Esophagus squamous epithelium (tissue), 5 donors: ENCODE measurements around the gene TMEM9B. TPM values are rescaled to one million over a fixed set of nuclear protein-coding genes. Genes with fewer than 3 reads are reported as not detected.

Experiments
- DNase-seq: peaks from one replicate; lab custom pipeline; 2025; lab: John Stamatoyannopoulos, UW
- H3K27ac ChIP-seq, 4 donors: fragments of 200-600 bp; sonication (generic); one replicate each; pipeline ENCODE4 v1.5.1; 2016 to 2019; ENCODE audit warnings: mild to moderate bottlenecking in 1 of 4
- H3K27me3 ChIP-seq, 4 donors: fragments of 200-600 bp; sonication (generic); 1 replicate in 3 of 4; 2 replicates in 1 of 4; pipeline versions ENCODE4 v1.5.1 to v1.6.0; 2017 to 2021; ENCODE audit warnings: antibody characterized with exemption in 1 of 4
- H3K36me3 ChIP-seq, 3 donors: fragments of 200-600 bp; sonication (generic); one replicate each; pipeline ENCODE4 v1.5.1; 2016 to 2019
- H3K4me1 ChIP-seq, 3 donors: fragments of 200-600 bp; sonication (generic); one replicate each; pipeline ENCODE4 v1.5.1; 2017 to 2019
- H3K4me3 ChIP-seq, 4 donors: fragments of 200-600 bp; sonication (generic); 1 replicate in 3 of 4; 2 replicates in 1 of 4; pipeline ENCODE4 v1.5.1; 2016 to 2019; ENCODE audit warnings: mild to moderate bottlenecking in 2 of 4, moderate library complexity in 1 of 4
- H3K9me3 ChIP-seq, 3 donors: fragments of 200-600 bp; sonication (generic); one replicate each; pipeline ENCODE4 v1.5.1; 2016 to 2019
- CTCF ChIP-seq, 6 experiments: fragments of 450-650 bp in 4 of 6; fragments of 200-600 bp in 2 of 6; sonication (generic) in 2 of 6; IDR thresholded peaks; one replicate each; pipeline ENCODE4 v1.5.1; 2016 to 2019; ENCODE audit warnings: antibody characterized with exemption in 6 of 6, mild to moderate bottlenecking in 4 of 6, moderate library complexity in 4 of 6
- POLR2A ChIP-seq, 4 donors: fragments of 450-650 bp; IDR thresholded peaks; one replicate each; pipeline ENCODE4 v1.6.1; 2017; ENCODE audit warnings: antibody characterized with exemption in 4 of 4, mild to moderate bottlenecking in 4 of 4, moderate library complexity in 3 of 4
- WGBS, 2 donors: methylation state at CpG; one replicate each; pipeline ENCODE4 v1.1.5; 2018; 5-methylcytosine and 5-hydroxymethylcytosine counted together
- intact Hi-C: fragments of 100-400 bp; cut with DNase I; formaldehyde crosslinking; loops from one replicate; pipeline ENCODE4 v1.15.0; 2022
- total RNA-seq, 4 donors: library from RNA; depleted of rRNA; stranded (reverse); fragments of >200 nt; gene quantifications; one replicate each; pipeline ENCODE4 v1.1.0, GENCODE V29; 2016
- donor health status: DM: yes; HTN: yes; CAD: no.

TMEM9B gene
- total RNA-seq, 4 donors from 2014 or later, result 41.7 to 73.2 (median 57.6) TPM

GRCh38 chr11:8922691-8923090, 41.6 kb downstream of the TMEM9B start:
- H3K4me1 ChIP-seq, result peaks cover 0 to 14% (median 0%) of the 10 kb centered on the region in 3 donors
- no peak overlapping the region for H3K27ac ChIP-seq
- no peaks in the 10 kb centered on the region for H3K27me3 ChIP-seq
- intact Hi-C loops, result no loop called here
- DNase-seq, result no peak
- no peak overlapping the region for H3K4me3 ChIP-seq
- TF ChIP-seq CTCF (IDR thresholded peaks at IDR 0.05) (no peak), POLR2A (IDR thresholded peaks at IDR 0.05) (no peak)
- 91 to 93% methylated on average over 5 of the region's 5 CpGs for WGBS, 2 donors
- H3K36me3 ChIP-seq, result peaks cover 0 to 75% (median 24%) of the 10 kb centered on the region in 3 donors
- no peaks in the 10 kb centered on the region for H3K9me3 ChIP-seq

DNA sequence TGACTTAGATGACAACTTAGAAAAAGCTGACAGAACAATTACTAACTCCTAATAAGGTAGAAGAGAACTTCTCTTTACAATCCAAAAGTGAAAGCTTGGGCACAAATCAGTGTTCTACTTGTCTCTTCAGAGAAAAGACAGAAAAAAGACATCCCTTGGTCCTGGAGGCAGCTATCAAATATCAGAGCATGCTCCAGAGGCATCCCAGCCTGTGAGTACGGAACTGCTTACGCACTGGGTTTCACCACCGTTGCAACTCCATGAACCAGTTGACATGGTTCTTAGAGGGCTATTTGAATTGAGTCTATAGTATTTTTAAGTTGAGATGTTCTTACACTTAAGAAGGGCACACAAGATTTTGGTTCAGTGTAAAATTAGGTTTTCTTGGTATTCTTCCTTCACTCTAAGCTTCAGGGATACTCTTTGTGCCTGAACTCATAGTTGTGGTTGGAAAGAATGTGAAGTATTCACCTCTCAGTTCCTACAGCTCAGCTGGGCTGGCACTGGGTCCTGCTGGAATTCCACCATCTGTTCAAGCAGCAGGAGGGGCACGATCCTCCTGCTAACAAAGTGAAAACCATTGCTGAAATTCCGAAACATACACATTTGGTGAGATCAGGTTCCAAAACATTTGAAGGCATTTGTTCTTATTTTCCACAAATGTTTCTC, 47.0 kb downstream of the TMEM9B start:
- WGBS, 2 donors, result 53 to 67% methylated on average over 5 of the region's 5 CpGs
- Histone ChIP-seq H3K9me3 (no peaks in the 10 kb centered on the region), H3K36me3 (peaks cover 0 to 66% (median 29%) of the 10 kb centered on the region in 3 donors), H3K27me3 (no peaks in the 10 kb centered on the region), H3K4me3 (no peak overlapping the region), H3K27ac (peak overlapping the region in 3 of 4 donors; percentile 45 to 61 (median 46)), H3K4me1 (peaks cover 0 to 53% (median 27%) of the 10 kb centered on the region in 3 donors)
- no peak for TF ChIP-seq POLR2A (IDR thresholded peaks at IDR 0.05)
- no peak for TF ChIP-seq CTCF (IDR thresholded peaks at IDR 0.05)
- DNase-seq, result no peak
- intact Hi-C loops, result loop anchor here (5.0 kb wide), 1 partner anchor 40 kb away; no protein-coding TSS in a partner anchor

DNA sequence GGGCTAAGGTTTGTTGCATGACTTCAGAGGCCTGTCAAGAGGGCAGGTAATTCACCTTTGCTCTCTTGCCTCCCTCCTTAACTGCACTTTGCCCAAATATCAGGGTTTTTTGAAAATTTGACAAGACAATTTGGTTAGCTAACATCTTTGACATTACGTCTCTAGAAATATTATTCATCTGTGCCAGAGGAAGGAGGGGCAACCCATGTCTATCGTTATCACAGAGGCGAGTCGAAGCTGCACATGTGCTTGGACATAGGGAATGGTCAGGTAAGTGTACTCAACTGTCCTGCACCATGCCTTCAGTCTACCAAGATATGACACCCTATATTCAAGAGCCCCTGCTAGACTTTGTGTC, 49.6 kb downstream of the TMEM9B start:
- no peak for DNase-seq
- Histone ChIP-seq H3K4me1 (peaks cover 0 to 67% (median 34%) of the 10 kb centered on the region in 3 donors), H3K27ac (peak overlapping the region in 3 of 4 donors; percentile 46 to 85 (median 73)), H3K9me3 (no peaks in the 10 kb centered on the region), H3K27me3 (no peaks in the 10 kb centered on the region), H3K4me3 (peak overlapping the region in 2 of 4 donors; percentile 21 to 52), H3K36me3 (peaks cover 0 to 40% (median 18%) of the 10 kb centered on the region in 3 donors)
- intact Hi-C loops, result loop anchor here (5.0 kb wide), 1 partner anchor 43 kb away; no protein-coding TSS in a partner anchor
- WGBS, 2 donors, result 48 to 74% methylated on average over 4 of the region's 4 CpGs
- TF ChIP-seq POLR2A (IDR thresholded peaks at IDR 0.05) (no peak), CTCF (IDR thresholded peaks at IDR 0.05) (no peak)

GRCh38 chr11:8913961-8914660, 50.1 kb downstream of the TMEM9B start:
- no peak for DNase-seq
- Histone ChIP-seq H3K4me3 (peak overlapping the region in 2 of 4 donors; percentile 21 to 52), H3K36me3 (peaks cover 0 to 34% (median 17%) of the 10 kb centered on the region in 3 donors), H3K27me3 (no peaks in the 10 kb centered on the region), H3K4me1 (peaks cover 0 to 71% (median 34%) of the 10 kb centered on the region in 3 donors), H3K9me3 (no peaks in the 10 kb centered on the region), H3K27ac (peak overlapping the region in 3 of 4 donors; percentile 46 to 85 (median 73))
- 11 to 18% methylated on average over 9 of the region's 9 CpGs for WGBS, 2 donors
- TF ChIP-seq CTCF (IDR thresholded peaks at IDR 0.05), result peak; percentile 41 to 61 (median 51)
- TF ChIP-seq POLR2A (IDR thresholded peaks at IDR 0.05), result no peak
- intact Hi-C loops, result no loop called here
